Ishikawa (cell line): ENCODE data around the gene NUP50.

Experiments used
- CREB1 ChIP-seq: IDR thresholded peaks from 2 replicates; pipeline ENCODE4 v1.6.1; 2012; ENCODE audit warnings: low read depth
- EP300 ChIP-seq: IDR thresholded peaks from 2 replicates; pipeline ENCODE4 v1.6.1; 2012; ENCODE audit warnings: borderline replicate concordance
- FOXM1 ChIP-seq: IDR thresholded peaks from 2 replicates; pipeline ENCODE4 v1.6.1; 2012; ENCODE audit warnings: low read depth, borderline replicate concordance
- RAD21 ChIP-seq: IDR thresholded peaks from 2 replicates; pipeline ENCODE4 v1.6.1; 2012; ENCODE audit warnings: low read depth
- TAF1 ChIP-seq: IDR thresholded peaks from 2 replicates; pipeline ENCODE4 v1.6.1; 2012; ENCODE audit warnings: low read depth, mild to moderate bottlenecking
- TEAD4 ChIP-seq: IDR thresholded peaks from 2 replicates; pipeline ENCODE4 v1.6.1; 2012
- TF ChIP-seq, protein P1 (sequence below): IDR thresholded peaks from 2 replicates; pipeline ENCODE4 v1.6.1; 2012; ENCODE audit warnings: low read depth, mild to moderate bottlenecking
- TF ChIP-seq, protein P2 (sequence below): IDR thresholded peaks from 2 replicates; pipeline ENCODE4 v1.6.1; 2012

DNA sequence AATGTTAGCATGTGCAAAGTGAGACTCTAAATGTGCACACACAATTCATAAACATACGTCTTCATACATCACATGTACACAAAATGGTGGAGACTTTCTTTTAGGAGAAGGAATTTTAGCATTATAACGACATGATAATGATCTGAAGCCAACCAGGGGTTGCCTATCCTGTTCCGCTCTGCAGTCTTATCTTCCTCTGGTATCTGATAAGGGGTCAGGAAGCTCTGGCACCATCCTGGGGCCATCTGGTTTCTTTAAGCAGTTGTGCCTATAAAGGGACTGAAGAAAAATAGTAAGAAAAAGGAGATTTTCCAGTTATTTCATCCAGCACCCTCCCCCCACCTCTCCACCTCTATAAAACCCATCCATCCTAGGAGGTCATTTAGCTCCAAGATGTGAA, 5.8 kb upstream of the NUP50 start:
- TF ChIP-seq RAD21 (no peak), EP300 (no peak), TEAD4 (no peak), FOXM1 (no peak), TAF1 (no peak), CREB1 (no peak)
- TF ChIP-seq, protein P1, sequence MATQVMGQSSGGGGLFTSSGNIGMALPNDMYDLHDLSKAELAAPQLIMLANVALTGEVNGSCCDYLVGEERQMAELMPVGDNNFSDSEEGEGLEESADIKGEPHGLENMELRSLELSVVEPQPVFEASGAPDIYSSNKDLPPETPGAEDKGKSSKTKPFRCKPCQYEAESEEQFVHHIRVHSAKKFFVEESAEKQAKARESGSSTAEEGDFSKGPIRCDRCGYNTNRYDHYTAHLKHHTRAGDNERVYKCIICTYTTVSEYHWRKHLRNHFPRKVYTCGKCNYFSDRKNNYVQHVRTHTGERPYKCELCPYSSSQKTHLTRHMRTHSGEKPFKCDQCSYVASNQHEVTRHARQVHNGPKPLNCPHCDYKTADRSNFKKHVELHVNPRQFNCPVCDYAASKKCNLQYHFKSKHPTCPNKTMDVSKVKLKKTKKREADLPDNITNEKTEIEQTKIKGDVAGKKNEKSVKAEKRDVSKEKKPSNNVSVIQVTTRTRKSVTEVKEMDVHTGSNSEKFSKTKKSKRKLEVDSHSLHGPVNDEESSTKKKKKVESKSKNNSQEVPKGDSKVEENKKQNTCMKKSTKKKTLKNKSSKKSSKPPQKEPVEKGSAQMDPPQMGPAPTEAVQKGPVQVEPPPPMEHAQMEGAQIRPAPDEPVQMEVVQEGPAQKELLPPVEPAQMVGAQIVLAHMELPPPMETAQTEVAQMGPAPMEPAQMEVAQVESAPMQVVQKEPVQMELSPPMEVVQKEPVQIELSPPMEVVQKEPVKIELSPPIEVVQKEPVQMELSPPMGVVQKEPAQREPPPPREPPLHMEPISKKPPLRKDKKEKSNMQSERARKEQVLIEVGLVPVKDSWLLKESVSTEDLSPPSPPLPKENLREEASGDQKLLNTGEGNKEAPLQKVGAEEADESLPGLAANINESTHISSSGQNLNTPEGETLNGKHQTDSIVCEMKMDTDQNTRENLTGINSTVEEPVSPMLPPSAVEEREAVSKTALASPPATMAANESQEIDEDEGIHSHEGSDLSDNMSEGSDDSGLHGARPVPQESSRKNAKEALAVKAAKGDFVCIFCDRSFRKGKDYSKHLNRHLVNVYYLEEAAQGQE: no peak
- TF ChIP-seq, protein P2, sequence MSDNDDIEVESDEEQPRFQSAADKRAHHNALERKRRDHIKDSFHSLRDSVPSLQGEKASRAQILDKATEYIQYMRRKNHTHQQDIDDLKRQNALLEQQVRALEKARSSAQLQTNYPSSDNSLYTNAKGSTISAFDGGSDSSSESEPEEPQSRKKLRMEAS: no peak
